HG02759 (cell line): ENCODE measurements around the gene GLT1D1.
A peak's percentile ranks its signal among the peaks of the same experiment; 100 is the strongest.
"Not testable (repeated sequence)": the region's sequence is repeated elsewhere in the genome, so short reads cannot be mapped to it uniquely, and the experiment has no call there.

ENCODE experiments used
- ATAC-seq: cut with Tn5 transposase; IDR thresholded peaks from one replicate; pipeline ENCODE4 v1.9.1; 2021; ENCODE audit warnings: mild to moderate bottlenecking, moderate library complexity; ENCODE audit not compliant: unreplicated experiment

GLT1D1 gene

GRCh38 chr12:128820253-128820652 is 33.0 kb upstream of the GLT1D1 start:
- no peak for ATAC-seq

- ATAC-seq = peak; percentile 54
Measured at GRCh38 chr12:128820723-128821432, 32.4 kb upstream of the GLT1D1 start.

GRCh38 chr12:128823216-128823915 is 29.9 kb upstream of the GLT1D1 start:
- ATAC-seq = peak; percentile 31

GRCh38 chr12:128823916-128824839 is 29.1 kb upstream of the GLT1D1 start, which contains the start of gene SLC15A4:
TSS of gene SLC15A4 (minus strand) at chr12:128823958. CDS start at chr12:128823943, 15 bp downstream.
- ATAC-seq = peak; percentile 82

GRCh38 chr12:128825835-128826234 is 27.4 kb upstream of the GLT1D1 start:
- ATAC-seq = no peak

- no peak for ATAC-seq
Measured at GRCh38 chr12:128827724-128828123, 25.6 kb upstream of the GLT1D1 start.

GRCh38 chr12:128829861-128830504 is 23.3 kb upstream of the GLT1D1 start:
- ATAC-seq = peak; percentile 91

GRCh38 chr12:128830505-128830893 is 22.8 kb upstream of the GLT1D1 start:
- peak; percentile 48 for ATAC-seq

- ATAC-seq = no peak
Measured at GRCh38 chr12:128833418-128833817, 19.9 kb upstream of the GLT1D1 start.

- ATAC-seq = not testable (repeated sequence)
Measured at GRCh38 chr12:128839885-128840284, 13.4 kb upstream of the GLT1D1 start.

- ATAC-seq = peak; percentile 67
Measured at GRCh38 chr12:128840862-128841468, 12.3 kb upstream of the GLT1D1 start.

- ATAC-seq = no peak
Measured at GRCh38 chr12:128842579-128842978, 10.7 kb upstream of the GLT1D1 start.

GRCh38 chr12:128843538-128843937 is 9.7 kb upstream of the GLT1D1 start:
- no peak for ATAC-seq

- peak; percentile 59 for ATAC-seq
Measured at GRCh38 chr12:128844031-128844635, 9.1 kb upstream of the GLT1D1 start.

- ATAC-seq = not testable (repeated sequence)
Measured at GRCh38 chr12:128846671-128847070, 6.6 kb upstream of the GLT1D1 start.

GRCh38 chr12:128848371-128848770 is 4.9 kb upstream of the GLT1D1 start:
- no peak for ATAC-seq

GRCh38 chr12:128849806-128850205 is 3.5 kb upstream of the GLT1D1 start:
- ATAC-seq = not testable (repeated sequence)

GRCh38 chr12:128850400-128850799 is 2.9 kb upstream of the GLT1D1 start:
- no peak for ATAC-seq

- ATAC-seq = not testable (repeated sequence)
Measured at GRCh38 chr12:128851429-128851828, 1.8 kb upstream of the GLT1D1 start.
